Measurements from ENCODE around the gene EBF3. TPM values are rescaled to one million over a fixed set of nuclear protein-coding genes. Genes with fewer than 3 reads are reported as not detected.

EBF3 gene
- total RNA-seq, 1 experiment from 2014 or later = 0.22 TPM

- no peak overlapping the region for H3K9ac ChIP-seq (ENCODE audit: extremely low read depth, insufficient read length, low read length)
These were observed 31.9 kb downstream of the EBF3 start for GRCh38 chr10:129932182-129932581.

More at GRCh38 chr10:129932182-129932581, 31.9 kb downstream of the EBF3 start:
- WGBS (ENCODE audit: extremely low coverage, insufficient read length, low lambda C conversion rate) = no CpG with 5 or more reads among the region's 6 CpGs
- no peaks in the 10 kb centered on the region for H3K27me3 ChIP-seq (ENCODE audit: insufficient read depth, low read length)
- H3K18ac ChIP-seq (ENCODE audit: insufficient read length, low read depth, low read length) = no peak overlapping the region
- no peak overlapping the region for H4K91ac ChIP-seq (ENCODE audit: insufficient read length, low read depth, low read length)
- H3K23me2 ChIP-seq (ENCODE audit: insufficient read length, low read depth, low read length, poor library complexity, severe bottlenecking) = no peaks in the 10 kb centered on the region
- H3K14ac ChIP-seq (ENCODE audit: insufficient read depth, low read length) = no peak overlapping the region
- H3K9me3 ChIP-seq (ENCODE audit: control insufficient read depth, low read depth, low read length) = no peaks in the 10 kb centered on the region
- Mint-ChIP-seq H3K4me1 (peaks cover 4 to 6% of the 10 kb centered on the region in 2 experiments; a peak in 2 of 4 replicates), H3K27me3 (ENCODE audit: low read depth) (peaks cover 3% of the 10 kb centered on the region), H3K9me3 (no peaks in the 10 kb centered on the region), H3K36me3 (ENCODE audit: insufficient read depth in 1 of 3, low read depth in 3 of 3) (no peaks in the 10 kb centered on the region; a peak in 1 of 7 replicates), H3K27ac (no peak overlapping the region), H3K4me3 (no peak overlapping the region)
- H3K56ac ChIP-seq (ENCODE audit: insufficient read length, low read depth, low read length) = no peak overlapping the region
- no peak overlapping the region for H2AK5ac ChIP-seq (ENCODE audit: insufficient read length, low read length)
- no peak for TF ChIP-seq CTCF (conservative IDR thresholded peaks at IDR 0.05)
- no peak overlapping the region for H2AFZ ChIP-seq (ENCODE audit: low read length)
- H4K5ac ChIP-seq (ENCODE audit: insufficient read length, low read depth, low read length) = no peak overlapping the region
- no peak overlapping the region for H3K4ac ChIP-seq (ENCODE audit: low read depth, low read length)
- no peak overlapping the region for H2BK120ac ChIP-seq (ENCODE audit: low read depth, low read length, poor library complexity, severe bottlenecking)
- no peaks in the 10 kb centered on the region for H3K4me1 ChIP-seq (ENCODE audit: insufficient read depth, low read length)
- no peak overlapping the region for H2BK5ac ChIP-seq (ENCODE audit: insufficient read length, low read length)
- no peak overlapping the region for H2BK12ac ChIP-seq (ENCODE audit: insufficient read length, low read depth, low read length)
- no peak overlapping the region for H3K4me2 ChIP-seq (ENCODE audit: insufficient read depth, insufficient read length, low read length)
- no peak overlapping the region for H3K23ac ChIP-seq (ENCODE audit: insufficient read length, low read depth, low read length)
- no peak overlapping the region for H4K8ac ChIP-seq (replicated peaks; ENCODE audit: insufficient read length, low read depth, low read length)
- H2BK15ac ChIP-seq (ENCODE audit: low read depth, low read length) = no peak overlapping the region
- H3K79me1 ChIP-seq (ENCODE audit: insufficient read depth, low read depth, low read length, poor library complexity, severe bottlenecking) = no peaks in the 10 kb centered on the region
- no peaks in the 10 kb centered on the region for H4K20me1 ChIP-seq (ENCODE audit: control insufficient read depth, insufficient read depth, insufficient read length)
- DNase-seq = no peak
- H2BK20ac ChIP-seq (ENCODE audit: low read depth, low read length, poor library complexity, severe bottlenecking) = no peak overlapping the region
- H3T11ph ChIP-seq (ENCODE audit: low read length) = no peak overlapping the region
- no peak overlapping the region for H3K27ac ChIP-seq (ENCODE audit: insufficient read length, low read depth, low read length)
- H3K79me2 ChIP-seq (ENCODE audit: insufficient read depth, low read length) = no peaks in the 10 kb centered on the region
